Astrocyte (in vitro differentiated cells and primary cell): Measurements from ENCODE around the gene TEAD1. TPM values are rescaled to one million over a fixed set of nuclear protein-coding genes. Genes with fewer than 3 reads are reported as not detected.
A peak's percentile ranks its signal among the peaks of the same experiment; 100 is the strongest.

Experiments
- DNase-seq: peaks from one replicate; pipeline ENCODE4 v3.0.0-alpha.2; 2010; ENCODE audit warnings: low read depth
- FAIRE-seq: peaks from 2 replicates; lab custom pipeline; 2011; peaks lifted over from hg19 to GRCh38; lab: Jason Lieb, UNC
- H2AFZ ChIP-seq: 2 replicates; pipeline ENCODE4 v1.6.0; 2012; ENCODE audit warnings: low read depth, low read length, inconsistent platforms
- H3K27ac ChIP-seq: 2 replicates; pipeline ENCODE4 v1.5.1; 2011; ENCODE audit warnings: low read depth, low read length, inconsistent platforms
- H3K27me3 ChIP-seq: 2 replicates; pipeline ENCODE4 v1.6.0; 2011; ENCODE audit warnings: low read length, inconsistent platforms; ENCODE audit not compliant: insufficient read depth
- H3K36me3 ChIP-seq: 2 replicates; pipeline ENCODE4 v1.5.1; 2011; ENCODE audit warnings: low read length, inconsistent platforms; ENCODE audit not compliant: insufficient read depth
- H3K4me1 ChIP-seq: 2 replicates; pipeline ENCODE4 v1.5.1; 2011; ENCODE audit warnings: low read length, inconsistent platforms; ENCODE audit not compliant: insufficient read depth
- H3K4me2 ChIP-seq: 2 replicates; pipeline ENCODE4 v1.6.0; 2012; ENCODE audit warnings: low read length, inconsistent platforms
- H3K4me3 ChIP-seq: 2 replicates; pipeline ENCODE4 v1.5.1; 2011; ENCODE audit warnings: low read depth, mild to moderate bottlenecking, low read length, inconsistent platforms; ENCODE audit not compliant: insufficient read depth
- H3K79me2 ChIP-seq: 2 replicates; pipeline ENCODE4 v1.6.0; 2012; ENCODE audit warnings: mild to moderate bottlenecking, low read length, inconsistent platforms; ENCODE audit not compliant: insufficient read depth
- H3K9ac ChIP-seq: 2 replicates; pipeline ENCODE4 v1.6.0; 2012; ENCODE audit warnings: mild to moderate bottlenecking, low read length, inconsistent platforms
- H3K9me3 ChIP-seq: 2 replicates; pipeline ENCODE4 v1.5.1; 2012; ENCODE audit warnings: low read depth, mild to moderate bottlenecking, low read length, inconsistent platforms; ENCODE audit not compliant: insufficient read depth
- H4K20me1 ChIP-seq: 2 replicates; pipeline ENCODE4 v1.6.0; 2012; ENCODE audit warnings: low read length, inconsistent platforms; ENCODE audit not compliant: insufficient read depth
- H3K27ac Mint-ChIP-seq: one replicate; pipeline ENCODE4 v1.8.0; 2021; ENCODE audit warnings: mild to moderate bottlenecking, mixed read lengths; ENCODE audit not compliant: unreplicated experiment
- H3K27me3 Mint-ChIP-seq: one replicate; pipeline ENCODE4 v1.8.0; 2021; ENCODE audit warnings: low read depth, mixed read lengths; ENCODE audit not compliant: unreplicated experiment
- H3K36me3 Mint-ChIP-seq: one replicate; pipeline ENCODE4 v1.8.0; 2021; ENCODE audit warnings: low read depth, mixed read lengths; ENCODE audit not compliant: unreplicated experiment
- H3K4me1 Mint-ChIP-seq: one replicate; pipeline ENCODE4 v1.8.0; 2021; ENCODE audit warnings: low read depth, mixed read lengths; ENCODE audit not compliant: unreplicated experiment
- H3K4me3 Mint-ChIP-seq: one replicate; pipeline ENCODE4 v1.8.0; 2021; ENCODE audit warnings: mild to moderate bottlenecking, moderate library complexity, mixed read lengths; ENCODE audit not compliant: unreplicated experiment
- H3K9me3 Mint-ChIP-seq: one replicate; pipeline ENCODE4 v1.8.0; 2021; ENCODE audit warnings: mild to moderate bottlenecking, mixed read lengths; ENCODE audit not compliant: unreplicated experiment
- EZH2 ChIP-seq: IDR thresholded peaks from 2 replicates; pipeline ENCODE4 v1.6.1; 2012; ENCODE audit warnings: mild to moderate bottlenecking, low read length, inconsistent platforms; ENCODE audit not compliant: insufficient read depth
- total RNA-seq: library from RNA; stranded (reverse); gene quantifications from 2 replicates; pipeline ENCODE4 v1.2.1, GENCODE V29; 2021
- TF ChIP-seq, protein P1 (sequence below): IDR thresholded peaks from 2 replicates; pipeline ENCODE4 v1.5.1; 2011; ENCODE audit warnings: low read depth, mild to moderate bottlenecking, inconsistent platforms, low read length, moderate library complexity; ENCODE audit not compliant: insufficient read depth

TEAD1 gene
- total RNA-seq, 1 donor from 2014 or later, result 149 TPM

DNA sequence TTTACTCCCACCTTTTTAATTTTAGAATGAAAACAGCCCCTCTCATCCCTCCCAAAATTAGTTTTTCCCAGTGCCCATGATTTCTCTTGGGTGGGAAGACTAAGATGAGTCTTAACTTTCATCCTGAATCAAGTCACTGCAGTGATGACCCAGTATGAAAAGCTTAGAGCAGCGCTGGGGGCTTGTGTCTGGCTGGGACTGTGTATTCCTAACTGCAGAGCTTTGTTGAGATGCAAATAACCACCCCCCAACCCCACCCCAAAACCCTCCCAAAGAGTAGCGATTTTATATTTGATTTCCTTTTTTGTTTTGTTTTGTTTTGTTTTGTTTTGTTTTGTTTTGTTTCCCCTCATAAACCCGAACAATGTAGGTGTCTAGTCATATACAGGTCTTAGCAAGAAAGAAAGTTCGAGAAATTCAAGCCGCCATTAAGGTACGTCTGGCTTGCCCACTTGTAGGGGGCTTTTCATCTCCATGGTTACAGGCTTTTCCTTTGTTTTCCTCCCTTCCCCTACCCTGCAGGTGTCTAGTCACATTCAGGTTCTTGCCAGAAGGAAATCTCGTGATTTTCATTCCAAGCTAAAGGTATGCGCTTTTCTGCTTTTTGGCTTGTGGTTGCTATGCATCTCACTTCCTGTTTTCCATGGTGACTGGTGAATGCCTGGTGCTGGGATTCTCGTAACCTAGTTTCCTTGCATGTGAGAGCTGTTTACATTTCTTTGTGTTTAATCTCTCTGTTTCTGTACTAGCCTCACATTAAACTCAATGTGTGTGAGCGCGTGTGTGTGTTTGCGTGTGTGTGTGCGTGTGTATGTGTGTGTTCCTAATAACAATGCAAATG is 190.3 kb downstream of the TEAD1 start:
- no peak overlapping the region for H3K4me3 ChIP-seq
- H3K27ac Mint-ChIP-seq, result peak overlapping the region; percentile 81
- H3K36me3 ChIP-seq, result peaks cover 6% of the 10 kb centered on the region
- H3K27ac ChIP-seq, result peak overlapping the region; percentile 74
- peak overlapping the region; percentile 47 for H3K4me3 Mint-ChIP-seq
- H3K4me2 ChIP-seq, result peak overlapping the region; percentile 64
- H3K4me1 ChIP-seq, result peaks cover 43% of the 10 kb centered on the region
- TF ChIP-seq, protein P1, sequence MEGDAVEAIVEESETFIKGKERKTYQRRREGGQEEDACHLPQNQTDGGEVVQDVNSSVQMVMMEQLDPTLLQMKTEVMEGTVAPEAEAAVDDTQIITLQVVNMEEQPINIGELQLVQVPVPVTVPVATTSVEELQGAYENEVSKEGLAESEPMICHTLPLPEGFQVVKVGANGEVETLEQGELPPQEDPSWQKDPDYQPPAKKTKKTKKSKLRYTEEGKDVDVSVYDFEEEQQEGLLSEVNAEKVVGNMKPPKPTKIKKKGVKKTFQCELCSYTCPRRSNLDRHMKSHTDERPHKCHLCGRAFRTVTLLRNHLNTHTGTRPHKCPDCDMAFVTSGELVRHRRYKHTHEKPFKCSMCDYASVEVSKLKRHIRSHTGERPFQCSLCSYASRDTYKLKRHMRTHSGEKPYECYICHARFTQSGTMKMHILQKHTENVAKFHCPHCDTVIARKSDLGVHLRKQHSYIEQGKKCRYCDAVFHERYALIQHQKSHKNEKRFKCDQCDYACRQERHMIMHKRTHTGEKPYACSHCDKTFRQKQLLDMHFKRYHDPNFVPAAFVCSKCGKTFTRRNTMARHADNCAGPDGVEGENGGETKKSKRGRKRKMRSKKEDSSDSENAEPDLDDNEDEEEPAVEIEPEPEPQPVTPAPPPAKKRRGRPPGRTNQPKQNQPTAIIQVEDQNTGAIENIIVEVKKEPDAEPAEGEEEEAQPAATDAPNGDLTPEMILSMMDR, result no peak
- TF ChIP-seq EZH2, result no peak
- H3K27me3 Mint-ChIP-seq, result no peaks in the 10 kb centered on the region
- H3K4me1 Mint-ChIP-seq, result peaks cover 63% of the 10 kb centered on the region
- peaks cover 20% of the 10 kb centered on the region for H3K36me3 Mint-ChIP-seq
- H3K79me2 ChIP-seq, result peaks cover 45% of the 10 kb centered on the region
- no peak overlapping the region for H2AFZ ChIP-seq
- peaks cover 2% of the 10 kb centered on the region for H3K9me3 Mint-ChIP-seq
- DNase-seq (peak; percentile 92), FAIRE-seq (peak; percentile 62)
- H3K9ac ChIP-seq, result peak overlapping the region; percentile 59
- H4K20me1 ChIP-seq, result peaks cover 54% of the 10 kb centered on the region
- H3K9me3 ChIP-seq, result no peaks in the 10 kb centered on the region
- no peaks in the 10 kb centered on the region for H3K27me3 ChIP-seq

DNA sequence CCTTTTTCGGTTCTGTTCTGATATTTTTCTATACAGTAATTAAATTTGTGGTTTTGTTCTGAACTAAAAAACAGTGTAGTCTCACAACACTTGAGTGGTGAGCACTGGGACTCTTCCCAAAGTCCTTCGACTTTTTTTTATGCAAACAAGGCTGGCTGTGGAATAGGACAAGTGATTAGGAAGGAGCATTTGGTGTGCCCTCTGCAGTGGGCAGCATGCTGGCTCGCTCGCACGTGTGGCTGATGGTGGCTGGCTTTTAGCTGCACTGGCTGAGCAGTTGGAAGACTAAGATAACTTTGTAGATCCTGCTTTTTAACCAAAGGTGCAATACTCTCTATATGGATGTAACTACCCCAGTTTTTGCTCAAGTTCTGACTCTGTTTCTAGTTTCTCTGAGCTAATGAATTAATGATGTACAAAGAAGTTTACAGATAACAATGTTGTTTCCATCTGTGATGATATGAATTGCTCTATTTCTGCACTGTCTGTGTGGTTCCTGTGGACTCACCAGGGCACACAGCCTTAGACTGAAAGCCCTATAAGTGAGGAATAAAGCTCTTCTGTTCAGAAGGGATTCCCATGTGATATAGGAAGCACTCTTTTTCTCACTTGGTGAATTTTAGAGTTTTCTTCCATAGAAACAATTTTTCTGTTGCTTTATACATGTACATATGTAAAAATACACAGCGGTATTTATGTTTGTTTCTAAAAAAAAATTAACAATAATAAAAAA is 191.8 kb downstream of the TEAD1 start:
- H3K4me3 ChIP-seq, result no peak overlapping the region
- H3K4me2 ChIP-seq, result no peak overlapping the region
- Mint-ChIP-seq H3K27ac (peak overlapping the region; percentile 91), H3K4me1 (peaks cover 50% of the 10 kb centered on the region), H3K27me3 (no peaks in the 10 kb centered on the region), H3K9me3 (peaks cover 2% of the 10 kb centered on the region), H3K4me3 (no peak overlapping the region), H3K36me3 (peaks cover 13% of the 10 kb centered on the region)
- peaks cover 6% of the 10 kb centered on the region for H3K36me3 ChIP-seq
- DNase-seq (no peak), FAIRE-seq (no peak)
- no peaks in the 10 kb centered on the region for H3K9me3 ChIP-seq
- H3K9ac ChIP-seq, result no peak overlapping the region
- H4K20me1 ChIP-seq, result peaks cover 39% of the 10 kb centered on the region
- no peaks in the 10 kb centered on the region for H3K27me3 ChIP-seq
- TF ChIP-seq EZH2, result no peak
- TF ChIP-seq, protein P1, result no peak
- H2AFZ ChIP-seq, result no peak overlapping the region
- peaks cover 33% of the 10 kb centered on the region for H3K79me2 ChIP-seq
- H3K27ac ChIP-seq, result no peak overlapping the region
- H3K4me1 ChIP-seq, result peaks cover 43% of the 10 kb centered on the region
